Activated CD8-positive, alpha-beta memory T cell treated with anti-CD3 and anti-CD28 coated beads, Interleukin-2, amount 50 U/mL, for 1 hour (primary cell): Measurements from ENCODE around the gene RBM28.

Experiments
- DNase-seq: peaks from one replicate; pipeline ENCODE4 v3.0.0-alpha.2; 2020; ENCODE audit errors: extremely low read depth

RBM28 gene

GRCh38 chr7:128374041-128374440 lies 30.3 kb upstream of the RBM28 start:
- DNase-seq: no peak

- DNase-seq: no peak
Measured at GRCh38 chr7:128373606-128374005, 29.9 kb upstream of the RBM28 start.

- DNase-seq: no peak
Measured at GRCh38 chr7:128370491-128370890, 26.8 kb upstream of the RBM28 start.

- no peak for DNase-seq
Measured at GRCh38 chr7:128366986-128367385, 23.3 kb upstream of the RBM28 start.

- DNase-seq: no peak
Measured at GRCh38 chr7:128366300-128366699, 22.6 kb upstream of the RBM28 start.

- no peak for DNase-seq
Measured at GRCh38 chr7:128365432-128365831, 21.7 kb upstream of the RBM28 start.

- DNase-seq: no peak
Measured at GRCh38 chr7:128364166-128364870, 20.6 kb upstream of the RBM28 start.

- DNase-seq: no peak
Measured at GRCh38 chr7:128363261-128363721, 19.6 kb upstream of the RBM28 start.

- DNase-seq: no peak
Measured at GRCh38 chr7:128362670-128363069, 19.0 kb upstream of the RBM28 start.

- DNase-seq: no peak
Measured at GRCh38 chr7:128361411-128362379, 18.0 kb upstream of the RBM28 start, which contains the start of gene PRRT4. Gene PRRT4 (minus strand): TSS chr7:128361690.

- DNase-seq: no peak
Measured at GRCh38 chr7:128360359-128360678, 16.6 kb upstream of the RBM28 start.

- DNase-seq: no peak
Measured at GRCh38 chr7:128359939-128360338, 16.2 kb upstream of the RBM28 start.

- DNase-seq: no peak
Measured at GRCh38 chr7:128359336-128359735, 15.6 kb upstream of the RBM28 start.

- no peak for DNase-seq
Measured at GRCh38 chr7:128358233-128358632, 14.5 kb upstream of the RBM28 start.

GRCh38 chr7:128357217-128357613 lies 13.5 kb upstream of the RBM28 start:
- DNase-seq: no peak

- DNase-seq: no peak
Measured at GRCh38 chr7:128356546-128357216, 13.0 kb upstream of the RBM28 start.

GRCh38 chr7:128353610-128354009 lies 9.9 kb upstream of the RBM28 start:
- no peak for DNase-seq

- DNase-seq: no peak
Measured at GRCh38 chr7:128353189-128353588, 9.5 kb upstream of the RBM28 start.

- no peak for DNase-seq
Measured at GRCh38 chr7:128352636-128353035, 8.9 kb upstream of the RBM28 start.

- DNase-seq: no peak
Measured at GRCh38 chr7:128352153-128352537, 8.4 kb upstream of the RBM28 start.

- DNase-seq: no peak
Measured at GRCh38 chr7:128351296-128352152, 7.8 kb upstream of the RBM28 start.
